AG04449 (cell line): Measurements from ENCODE around the gene TLN1.

Experiments
- CTCF ChIA-PET: fragments of 350-600 bp; formaldehyde crosslinking; extraction: SDS; loops from one replicate; lab custom pipeline; 2021; ENCODE audit warnings: antibody characterized with exemption; lab: Yijun Ruan, JAX
- POLR2A ChIA-PET: fragments of 400-600, 350-600 bp; formaldehyde crosslinking; extraction: SDS; loops from one replicate; lab custom pipeline; 2020; ENCODE audit warnings: antibody characterized with exemption, inconsistent platforms; lab: Yijun Ruan, JAX
- DNase-seq: peaks from one replicate; pipeline ENCODE4 v3.0.0-alpha.2; 2010; ENCODE audit warnings: low read depth, low spot score
- H3K4me3 ChIP-seq: 2 replicates; pipeline ENCODE4 v1.5.1; 2011; ENCODE audit warnings: low read depth, mild to moderate bottlenecking, control low read depth, low read length
- TF ChIP-seq, protein P1 (sequence below): IDR thresholded peaks from one replicate; pipeline ENCODE4 v1.5.1; 2011; ENCODE audit warnings: mild to moderate bottlenecking, moderate library complexity, low read length, control low read depth, inconsistent platforms; ENCODE audit not compliant: insufficient read depth; ENCODE audit errors: missing control alignments

Gene TLN1

DNA sequence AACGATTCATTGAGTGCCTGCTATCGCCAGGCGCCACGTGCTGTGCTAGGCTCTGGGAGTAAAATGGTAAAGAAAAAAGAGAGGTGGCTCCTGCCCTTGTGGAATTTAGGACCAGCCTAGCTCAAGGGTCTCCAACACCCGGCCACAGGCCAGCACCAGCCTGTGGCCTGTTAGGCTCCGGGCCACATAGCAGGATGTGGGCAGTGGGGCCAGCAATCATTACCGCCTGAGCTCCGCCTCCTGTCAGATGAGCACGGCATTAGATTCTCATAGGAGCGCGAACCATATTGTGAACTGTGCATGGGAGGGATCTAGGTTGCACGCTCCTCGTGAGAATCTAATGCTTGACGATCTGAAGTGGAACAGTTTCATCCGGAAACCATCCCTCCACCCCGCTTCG, 75.6 kb downstream of the TLN1 start:
- CTCF ChIA-PET: interaction anchor here (1.1 to 11.9 kb wide), 13 partner anchors 8 to 178 kb away, joined by 3 to 148 read pairs (median 4); partner anchors contain the start of genes ARHGEF39, CREB3, HINT2 and TLN1
- TF ChIP-seq, protein P1, sequence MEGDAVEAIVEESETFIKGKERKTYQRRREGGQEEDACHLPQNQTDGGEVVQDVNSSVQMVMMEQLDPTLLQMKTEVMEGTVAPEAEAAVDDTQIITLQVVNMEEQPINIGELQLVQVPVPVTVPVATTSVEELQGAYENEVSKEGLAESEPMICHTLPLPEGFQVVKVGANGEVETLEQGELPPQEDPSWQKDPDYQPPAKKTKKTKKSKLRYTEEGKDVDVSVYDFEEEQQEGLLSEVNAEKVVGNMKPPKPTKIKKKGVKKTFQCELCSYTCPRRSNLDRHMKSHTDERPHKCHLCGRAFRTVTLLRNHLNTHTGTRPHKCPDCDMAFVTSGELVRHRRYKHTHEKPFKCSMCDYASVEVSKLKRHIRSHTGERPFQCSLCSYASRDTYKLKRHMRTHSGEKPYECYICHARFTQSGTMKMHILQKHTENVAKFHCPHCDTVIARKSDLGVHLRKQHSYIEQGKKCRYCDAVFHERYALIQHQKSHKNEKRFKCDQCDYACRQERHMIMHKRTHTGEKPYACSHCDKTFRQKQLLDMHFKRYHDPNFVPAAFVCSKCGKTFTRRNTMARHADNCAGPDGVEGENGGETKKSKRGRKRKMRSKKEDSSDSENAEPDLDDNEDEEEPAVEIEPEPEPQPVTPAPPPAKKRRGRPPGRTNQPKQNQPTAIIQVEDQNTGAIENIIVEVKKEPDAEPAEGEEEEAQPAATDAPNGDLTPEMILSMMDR: no peak
- no peak overlapping the region for H3K4me3 ChIP-seq
- POLR2A ChIA-PET: interaction anchor here (3.5 kb wide), 1 partner anchor 33 kb away, joined by 39 read pairs; the partner anchor contains the start of gene TPM2
- no peak for DNase-seq

DNA sequence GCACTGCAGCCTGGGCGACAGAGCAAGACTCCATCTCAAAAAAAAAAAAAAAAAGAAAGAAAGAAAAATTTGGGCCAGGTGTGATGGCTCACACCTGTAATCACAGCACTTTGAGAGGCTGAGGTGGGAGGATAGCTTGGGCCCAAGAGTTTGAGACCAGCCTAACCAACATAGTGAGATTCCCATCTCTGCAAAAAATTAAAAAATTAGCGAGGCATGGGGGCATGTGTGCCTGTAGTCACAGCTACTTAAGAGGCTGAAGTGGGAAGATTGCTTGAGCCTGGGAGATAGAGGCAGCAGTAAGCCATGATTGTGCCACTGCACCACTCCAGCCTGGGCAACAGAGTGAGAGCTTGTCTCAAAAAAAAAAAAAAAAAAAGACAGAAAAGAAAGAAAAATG, 78.4 kb downstream of the TLN1 start:
- DNase-seq: no peak
- no peak overlapping the region for H3K4me3 ChIP-seq
- ChIA-PET CTCF (interaction anchor here (0.7 kb wide), 1 partner anchor 868 kb away, joined by 5 read pairs; no protein-coding TSS in a partner anchor), POLR2A (no interaction called here)
- TF ChIP-seq, protein P1: no peak

DNA sequence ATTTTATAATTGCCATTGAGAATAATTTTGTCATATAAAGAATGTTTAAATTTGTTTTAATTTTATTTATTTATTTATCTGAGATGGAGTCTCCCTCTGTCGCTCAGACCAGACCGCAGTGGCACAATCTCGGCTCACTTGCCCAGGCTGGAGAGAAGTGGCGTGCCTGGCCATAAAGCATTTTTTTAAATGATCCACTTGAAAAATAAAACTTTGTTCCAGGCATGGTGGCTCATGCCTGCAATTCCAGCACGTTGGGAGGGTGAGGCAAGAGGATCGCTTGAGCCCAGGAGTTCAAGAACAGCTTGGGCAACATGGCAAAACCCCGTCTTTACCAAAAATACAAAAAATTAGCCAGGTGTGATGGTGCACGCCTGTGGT, 79.2 kb downstream of the TLN1 start:
- TF ChIP-seq, protein P1: no peak
- H3K4me3 ChIP-seq: no peak overlapping the region
- ChIA-PET POLR2A (no interaction called here), CTCF (no interaction called here)
- no peak for DNase-seq

DNA sequence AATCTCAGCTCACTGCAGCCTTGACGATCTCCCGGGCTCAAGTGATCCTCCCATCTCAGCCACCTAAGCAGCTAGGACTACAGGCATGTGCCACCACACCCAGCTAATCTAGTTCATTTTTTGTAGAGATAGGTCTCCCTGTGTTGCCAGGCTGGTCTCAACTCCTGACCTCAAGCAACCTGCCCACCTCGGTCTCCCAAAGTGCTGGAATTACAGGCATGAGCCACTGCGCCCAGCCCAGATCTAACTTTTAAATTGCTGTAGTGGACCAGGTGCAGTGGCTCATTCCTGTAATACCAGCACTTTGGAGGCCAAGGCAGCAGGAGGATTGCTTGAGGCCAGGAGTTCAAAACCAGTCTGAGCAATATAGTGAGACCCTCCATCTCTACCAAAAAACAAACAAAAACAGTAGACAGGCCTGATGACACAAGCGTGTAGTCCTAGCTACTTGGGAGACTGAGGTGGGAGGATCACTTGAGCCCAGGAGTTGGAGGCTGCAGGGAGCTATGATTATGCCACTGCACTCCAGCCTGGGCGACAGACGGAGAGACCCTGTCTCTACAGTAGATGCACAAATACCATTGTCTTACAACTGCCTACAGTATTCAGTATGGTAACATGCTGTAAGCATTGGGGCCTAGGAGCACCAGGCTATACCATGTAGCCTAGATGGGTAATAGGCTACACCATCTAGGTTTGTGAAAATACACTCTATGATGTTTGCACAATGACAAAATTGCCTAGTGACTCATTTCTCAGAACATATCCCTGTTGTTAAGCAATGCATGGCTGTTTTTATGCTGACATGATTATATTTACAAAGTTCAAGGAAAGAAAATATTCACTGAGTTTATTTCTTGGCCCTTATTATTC, 79.8 kb downstream of the TLN1 start:
- CTCF ChIA-PET: interaction anchor here (1.0 kb wide), 1 partner anchor 9 kb away, joined by 3 read pairs; no protein-coding TSS in a partner anchor
- TF ChIP-seq, protein P1: no peak
- POLR2A ChIA-PET: no interaction called here
- no peak for DNase-seq
- H3K4me3 ChIP-seq: no peak overlapping the region

DNA sequence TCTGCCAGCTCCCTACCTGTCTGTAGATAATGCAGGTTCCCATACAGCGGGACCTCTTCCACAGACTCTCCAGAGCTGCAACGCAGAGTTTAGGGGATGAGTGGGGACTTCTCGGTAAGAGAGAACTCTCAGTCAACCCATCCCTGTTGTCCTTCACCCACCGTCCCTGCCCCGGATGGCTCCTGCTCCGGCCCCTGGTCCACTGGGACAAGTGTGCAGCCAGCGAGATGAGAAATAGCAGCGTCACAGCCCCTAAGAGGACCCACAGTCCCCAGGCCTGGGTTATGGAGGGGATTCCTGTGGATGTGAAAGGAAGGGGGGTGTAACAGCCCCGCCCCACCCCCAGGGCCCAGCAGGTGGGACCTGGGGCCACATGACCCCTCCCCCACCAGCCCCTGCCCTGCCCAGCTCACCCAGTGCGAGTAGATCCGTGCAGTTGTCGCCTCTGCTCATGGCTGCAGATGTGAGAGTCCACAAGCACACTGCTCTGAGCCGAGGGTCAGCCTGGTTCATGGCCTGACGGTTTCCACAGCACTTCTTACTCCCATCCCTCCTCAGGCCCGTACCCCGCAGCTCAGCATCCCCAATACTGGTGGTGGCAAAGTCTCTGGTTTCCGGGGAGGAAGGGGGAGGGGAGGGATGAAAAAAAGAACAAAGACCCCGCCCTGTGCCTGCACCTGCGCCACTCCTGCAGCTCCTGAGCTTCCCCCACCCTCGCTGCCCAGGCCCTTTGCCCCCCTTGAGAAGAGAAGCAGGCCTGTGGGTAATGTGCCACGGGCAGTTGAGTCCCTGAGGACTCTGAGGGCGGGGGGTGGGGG, 81.4 kb downstream of the TLN1 start, which contains the start of gene SIT1:
TSS of gene SIT1 (minus strand) at position 591 of the 818 bp plus-strand sequence. CDS start at position 513, 78 bp downstream.
- H3K4me3 ChIP-seq: no peak within 1 kb of the TSS
- TF ChIP-seq, protein P1: no peak
- ChIA-PET POLR2A (no interaction called here), CTCF (interaction anchor here (1.4 to 8.3 kb wide), 2 partner anchors 10 to 41 kb away, joined by 4 to 148 read pairs; partner anchors contain the start of genes ARHGEF39, CCDC107 and RMRP)
- DNase-seq: no peak
